DMS153 treated with DMSO at 0.1 percent for 48 hours (cell line): ENCODE results near the gene DRG2.

Source experiments
- DNase-seq: peaks from one replicate; lab custom pipeline; 2025; ENCODE audit not compliant: unreplicated experiment; lab: John Stamatoyannopoulos, UW

DRG2 gene

GRCh38 chr17:18142417-18142816 is 54.7 kb downstream of the DRG2 start:
- DNase-seq: no peak

- no peak for DNase-seq
Observed at GRCh38 chr17:18143044-18143936, 55.5 kb downstream of the DRG2 start.

- DNase-seq: no peak
Observed at GRCh38 chr17:18144261-18144660, 56.5 kb downstream of the DRG2 start.

GRCh38 chr17:18144855-18145254 is 57.1 kb downstream of the DRG2 start:
- DNase-seq: no peak

GRCh38 chr17:18145811-18146210 is 58.1 kb downstream of the DRG2 start:
- no peak for DNase-seq

- DNase-seq: no peak
Observed at GRCh38 chr17:18146259-18146658, 58.5 kb downstream of the DRG2 start.

GRCh38 chr17:18146980-18147379 is 59.2 kb downstream of the DRG2 start:
- DNase-seq: no peak

- no peak for DNase-seq
Observed at GRCh38 chr17:18148586-18148985, 60.8 kb downstream of the DRG2 start.

- DNase-seq: no peak
Observed at GRCh38 chr17:18151290-18151689, 63.5 kb downstream of the DRG2 start.

- no peak for DNase-seq
Observed at GRCh38 chr17:18155179-18155578, 67.4 kb downstream of the DRG2 start.

- DNase-seq: no peak
Observed at GRCh38 chr17:18156171-18156975, 68.6 kb downstream of the DRG2 start.

- no peak for DNase-seq
Observed at GRCh38 chr17:18156976-18157280, 69.2 kb downstream of the DRG2 start.
